H1 (cell line): Measurements from ENCODE around the gene CAD. TPM values are rescaled to one million over a fixed set of nuclear protein-coding genes. Genes with fewer than 3 reads are reported as not detected.

Experiments used
- CTCF ChIA-PET: fragments of 300-600 bp; sonication (Branson Sonifier 250); formaldehyde crosslinking; loops from one replicate; lab custom pipeline; 2021; ENCODE audit not compliant: partially characterized antibody; lab: Charles Lee
- POLR2A ChIA-PET: fragments of 300-600 bp; sonication (Branson Sonifier 250); formaldehyde crosslinking; loops from one replicate; lab custom pipeline; 2021; ENCODE audit warnings: inconsistent platforms; ENCODE audit not compliant: partially characterized antibody; lab: Charles Lee
- DNase-seq, 2 experiments: peaks; one replicate each; pipeline versions ENCODE4 v3.0.0 to v3.0.0-alpha.2; 2010 to 2022; ENCODE audit warnings: low spot score in 2 of 2, low read depth in 1 of 2, mixed read lengths in 1 of 2
- FAIRE-seq: peaks from 2 replicates; lab custom pipeline; 2011; peaks lifted over from hg19 to GRCh38; lab: Jason Lieb, UNC
- H2AFZ ChIP-seq: 2 replicates; pipeline ENCODE4 v1.8.1; 2012; ENCODE audit warnings: low read length, inconsistent platforms
- H2AK5ac ChIP-seq: 2 replicates; pipeline ENCODE4 v1.6.1; 2013; ENCODE audit warnings: low read depth, low read length
- H2BK120ac ChIP-seq: replicated peaks from 2 replicates; pipeline ENCODE3; 2013; ENCODE audit warnings: low read depth, low read length, inconsistent platforms
- H2BK12ac ChIP-seq: 2 replicates; pipeline ENCODE4 v1.6.1; 2013; ENCODE audit warnings: low read depth, low read length
- H2BK15ac ChIP-seq: 2 replicates; pipeline ENCODE4 v1.6.1; 2013; ENCODE audit warnings: low read length
- H2BK20ac ChIP-seq: 2 replicates; pipeline ENCODE4 v1.6.1; 2013; ENCODE audit warnings: low read length
- H2BK5ac ChIP-seq: 2 replicates; pipeline ENCODE4 v1.6.1; 2013; ENCODE audit warnings: low read depth, low read length
- H3K14ac ChIP-seq: 2 replicates; pipeline ENCODE4 v1.6.1; 2013; ENCODE audit warnings: inconsistent platforms; ENCODE audit not compliant: insufficient read length
- H3K18ac ChIP-seq: 2 replicates; pipeline ENCODE4 v1.6.1; 2013; ENCODE audit warnings: low read length; ENCODE audit errors: extremely low read depth
- H3K23ac ChIP-seq: 2 replicates; pipeline ENCODE4 v1.6.1; 2013; ENCODE audit warnings: inconsistent platforms; ENCODE audit not compliant: insufficient read length
- H3K23me2 ChIP-seq: 2 replicates; pipeline ENCODE4 v1.6.1; 2013; ENCODE audit warnings: low read depth, low read length
- H3K27ac ChIP-seq: 2 replicates; pipeline ENCODE4 v1.6.1; 2011; ENCODE audit warnings: low read depth, low read length, inconsistent platforms
- H3K27me3 ChIP-seq, 4 experiments: replicated peaks in 1 of 4; 1 replicate in 1 of 4; 2 replicates in 3 of 4; pipeline versions ENCODE4 v1.6.1 to v1.8.1; 2011 to 2013; ENCODE audit warnings: low read length in 3 of 4, mild to moderate bottlenecking in 3 of 4, inconsistent platforms in 2 of 4, mixed read lengths in 2 of 4, moderate library complexity in 1 of 4; ENCODE audit not compliant: control insufficient read depth in 3 of 4, insufficient read depth in 3 of 4; ENCODE audit errors: extremely low read depth in 1 of 4
- H3K36me3 ChIP-seq, 4 experiments: 2 replicates each; pipeline versions ENCODE4 v1.6.1 to v1.8.1; 2011 to 2013; ENCODE audit warnings: mild to moderate bottlenecking in 4 of 4, low read length in 3 of 4, moderate library complexity in 2 of 4, control low read depth in 1 of 4, inconsistent platforms in 1 of 4; ENCODE audit not compliant: insufficient read depth in 4 of 4, control insufficient read depth in 2 of 4
- H3K4ac ChIP-seq: replicated peaks from 2 replicates; pipeline ENCODE3; 2013; ENCODE audit warnings: low read length, low read depth, mixed read lengths, inconsistent platforms; ENCODE audit not compliant: insufficient read length
- H3K4me1 ChIP-seq, 4 experiments: replicated peaks in 1 of 4; 1 replicate in 1 of 4; 2 replicates in 3 of 4; pipeline versions ENCODE4 v1.6.1 to v1.8.1; 2011 to 2013; ENCODE audit warnings: low read length in 3 of 4, inconsistent platforms in 2 of 4, mixed read lengths in 1 of 4; ENCODE audit not compliant: insufficient read depth in 4 of 4, control insufficient read depth in 3 of 4
- H3K4me2 ChIP-seq, 2 experiments: 2 replicates each; pipeline versions ENCODE4 v1.6.1 to v1.8.1; 2011 to 2013; ENCODE audit warnings: low read depth in 2 of 2, low read length in 2 of 2, control low read depth in 1 of 2, inconsistent platforms in 1 of 2, mild to moderate bottlenecking in 1 of 2; ENCODE audit not compliant: insufficient read depth in 1 of 2
- H3K4me3 ChIP-seq, 4 experiments: fragments of 200-600, 300-600 bp in 1 of 4; sonication (generic), shearing (Covaris generic), sonication (Bioruptor Twin) in 1 of 4; 2 replicates each; pipeline versions ENCODE4 v1.5.1 to v1.8.1; 2011 to 2016; ENCODE audit warnings: low read length in 4 of 4, low read depth in 3 of 4, control low read depth in 2 of 4, inconsistent platforms in 2 of 4, mild to moderate bottlenecking in 2 of 4, mixed read lengths in 1 of 4, moderate library complexity in 1 of 4; ENCODE audit not compliant: insufficient read depth in 2 of 4; ENCODE audit errors: extremely low read depth in 1 of 4
- H3K56ac ChIP-seq: replicated peaks from 2 replicates; pipeline ENCODE3; 2013; ENCODE audit warnings: low read depth, mild to moderate bottlenecking, mixed read lengths, low read length, inconsistent platforms; ENCODE audit not compliant: insufficient read length
- H3K79me1 ChIP-seq: 2 replicates; pipeline ENCODE4 v1.6.1; 2013; ENCODE audit warnings: low read depth, low read length, control low read depth
- H3K79me2 ChIP-seq, 2 experiments: 2 replicates each; pipeline versions ENCODE4 v1.6.1 to v1.8.1; 2012 to 2013; ENCODE audit warnings: low read length in 2 of 2, mild to moderate bottlenecking in 2 of 2, inconsistent platforms in 1 of 2; ENCODE audit not compliant: insufficient read depth in 2 of 2, control insufficient read depth in 1 of 2
- H3K9ac ChIP-seq, 4 experiments: replicated peaks in 1 of 4; 1 replicate in 1 of 4; 2 replicates in 3 of 4; pipeline versions ENCODE4 v1.6.1 to v1.8.1; 2011 to 2013; ENCODE audit warnings: low read depth in 3 of 4, low read length in 3 of 4, control low read depth in 2 of 4, mild to moderate bottlenecking in 2 of 4, moderate library complexity in 2 of 4, inconsistent platforms in 1 of 4; ENCODE audit errors: extremely low read depth in 1 of 4
- H3K9me3 ChIP-seq, 2 experiments: 2 replicates each; pipeline versions ENCODE4 v1.6.1 to v1.8.1; 2012 to 2013; ENCODE audit warnings: mild to moderate bottlenecking in 2 of 2, moderate library complexity in 2 of 2, control low read depth in 1 of 2, inconsistent platforms in 1 of 2, low read depth in 1 of 2, low read length in 1 of 2, mixed read lengths in 1 of 2; ENCODE audit not compliant: insufficient read depth in 2 of 2
- H4K20me1 ChIP-seq, 2 experiments: replicated peaks in 1 of 2; 2 replicates each; pipeline versions ENCODE3 to v1.8.1; 2011 to 2013; ENCODE audit warnings: inconsistent platforms in 2 of 2, low read length in 2 of 2, mild to moderate bottlenecking in 1 of 2; ENCODE audit not compliant: insufficient read depth in 2 of 2, control insufficient read depth in 1 of 2
- H4K5ac ChIP-seq: 2 replicates; pipeline ENCODE4 v1.6.1; 2013; ENCODE audit warnings: low read length, low read depth, mixed read lengths, inconsistent platforms; ENCODE audit not compliant: insufficient read length
- H4K8ac ChIP-seq: 2 replicates; pipeline ENCODE4 v1.8.0; 2013; ENCODE audit warnings: mild to moderate bottlenecking, moderate library complexity, low read length, inconsistent platforms; ENCODE audit not compliant: insufficient read depth; ENCODE audit errors: extremely low read depth
- H4K91ac ChIP-seq: replicated peaks from 2 replicates; pipeline ENCODE3; 2013; ENCODE audit warnings: low read length, mixed read lengths, inconsistent platforms; ENCODE audit not compliant: insufficient read length
- BCL11A ChIP-seq, 2 experiments: IDR thresholded peaks; one replicate each; pipeline ENCODE4 v1.6.1; 2011; ENCODE audit warnings: low read depth in 2 of 2, low read length in 2 of 2, mild to moderate bottlenecking in 2 of 2
- E2F6 ChIP-seq: IDR thresholded peaks from 2 replicates; pipeline ENCODE4 v1.6.1; 2012; ENCODE audit warnings: inconsistent platforms
- MAFK ChIP-seq: IDR thresholded peaks from 2 replicates; pipeline ENCODE4 v1.6.1; 2012; ENCODE audit warnings: low read depth, mild to moderate bottlenecking, improper control_type of control experiment, low read length
- SIN3A ChIP-seq, 2 experiments: IDR thresholded peaks in 1 of 2; conservative IDR thresholded peaks in 1 of 2; 2 replicates each; pipeline ENCODE4 v1.6.1; 2011 to 2012; ENCODE audit warnings: low read length in 2 of 2, improper control_type of control experiment in 1 of 2, low read depth in 1 of 2, mild to moderate bottlenecking in 1 of 2
- TAF1 ChIP-seq: IDR thresholded peaks from 2 replicates; pipeline ENCODE4 v1.6.1; 2011; ENCODE audit warnings: mild to moderate bottlenecking, low read depth, low read length
- ZNF274 ChIP-seq: IDR thresholded peaks from 2 replicates; pipeline ENCODE4 v1.7.0; 2012; ENCODE audit warnings: low read length, borderline replicate concordance; ENCODE audit errors: extremely low read depth
- WGBS, 2 experiments: shearing (Covaris generic) in 1 of 2; methylation state at CpG; one replicate each; pipeline versions ENCODE4 v1.1.6 to v1.1.7; 2013 to 2015; ENCODE audit warnings: low lambda C conversion rate in 2 of 2, mixed read lengths in 2 of 2, inconsistent platforms in 1 of 2, low coverage in 1 of 2, missing lambda C conversion rate in 1 of 2; ENCODE audit not compliant: insufficient replicate concordance in 2 of 2, insufficient coverage in 1 of 2, insufficient read length in 1 of 2; ENCODE audit errors: extremely low coverage in 1 of 2, missing lambda C conversion rate in 1 of 2; 5-methylcytosine and 5-hydroxymethylcytosine counted together
- polyA plus RNA-seq, 7 experiments: library from polyadenylated mRNA; depleted of rRNA in 3 of 7; stranded (reverse) in 5 of 7; unstranded in 2 of 7; fragments of >200 nt in 5 of 7; fragments of 200-250 nt in 2 of 7; gene quantifications; 1 replicate in 5 of 7; 2 replicates in 1 of 7; 4 replicates in 1 of 7; pipeline versions ENCODE4 v1.2.1 to v1.2.3, GENCODE V29; 2011 to 2013; ENCODE audit warnings: missing spikeins in 2 of 7, mixed read lengths in 2 of 7
- total RNA-seq: library from RNA; stranded (reverse); fragmentation: NEBNext Ultra II Directional; extraction: Animal tissue kit (Norgen Biotek cat#: 25700); gene quantifications from 2 replicates; pipeline ENCODE4 v1.2.1, GENCODE V29; 2021

Gene CAD
- total and polyA plus RNA-seq, 2 of the 8 experiments (the other 6 are each of a cell fraction or from before 2014, with no cell fraction given) = 130 to 146 TPM

GRCh38 chr2:27245626-27246025 lies 28.5 kb downstream of the CAD start:
- Histone ChIP-seq H3K79me2 (no peaks in the 10 kb centered on the region), H3K18ac (no peak overlapping the region), H3K4me3 (no peak overlapping the region), H2BK120ac (no peak overlapping the region), H2AK5ac (no peak overlapping the region), H3K4me2 (no peak overlapping the region), H2BK15ac (no peak overlapping the region), H2BK20ac (no peak overlapping the region), H2BK5ac (no peak overlapping the region), H4K5ac (no peak overlapping the region), H2BK12ac (no peak overlapping the region), H3K9ac (no peak overlapping the region), H3K27ac (no peak overlapping the region), H3K36me3 (peaks cover 26 to 41% (median 40%) of the 10 kb centered on the region in 4 experiments)
- 93% methylated on average over 4 of the region's 4 CpGs; no CpG with 5 or more reads in 1 of the 2 experiments for WGBS, 2 experiments
- TF ChIP-seq BCL11A (IDR thresholded peaks at IDR 0.05; ENCODE audit: low read depth in 2 of 2, low read length in 2 of 2) = no peak
- no peak for TF ChIP-seq ZNF274
- TF ChIP-seq TAF1 = no peak
- no peak for TF ChIP-seq MAFK
- no peak for TF ChIP-seq SIN3A (conservative IDR thresholded peaks at IDR 0.05 in 1 of 2, IDR thresholded peaks at IDR 0.05 in 1 of 2; ENCODE audit: low read depth in 1 of 2, low read length in 2 of 2)
- TF ChIP-seq E2F6 = no peak
- TF ChIP-seq, all 59 proteins: peak for 0
- ChIA-PET CTCF (interaction anchor here (0.6 to 3.4 kb wide), 5 partner anchors 27 to 84 kb away, joined by 3 to 19 read pairs (median 3); no protein-coding TSS in a partner anchor), POLR2A (interaction anchor here (1.4 to 32.6 kb wide), 5 partner anchors 12 to 54 kb away, joined by 3 to 835 read pairs (median 51); partner anchors contain the start of genes CAD, DNAJC5G and TRIM54)
- H3K14ac ChIP-seq = no peak overlapping the region
- no peak overlapping the region for H4K8ac ChIP-seq
- 0 out of 7 replicates have a peak, but pooled peaks cover 0 to 2% (median 0%) of the 10 kb centered on the region in 4 experiments for H3K27me3 ChIP-seq
- DNase-seq (no peak), FAIRE-seq (no peak)
- H4K20me1 ChIP-seq = peaks cover 4 to 7% of the 10 kb centered on the region in 2 experiments
- H3K56ac ChIP-seq = no peak overlapping the region
- no peaks in the 10 kb centered on the region for H3K23me2 ChIP-seq
- H3K9me3 ChIP-seq = no peaks in the 10 kb centered on the region
- no peak overlapping the region for H4K91ac ChIP-seq
- no peak overlapping the region for H3K4ac ChIP-seq
- no peaks in the 10 kb centered on the region for H3K79me1 ChIP-seq
- no peak overlapping the region for H3K23ac ChIP-seq
- peaks cover 0 to 4% (median 2%) of the 10 kb centered on the region in 4 experiments; a peak in 6 of 7 replicates for H3K4me1 ChIP-seq
- H2AFZ ChIP-seq = no peak overlapping the region
